GM08714 (cell line): ENCODE data around the gene PLCG2.
"Not testable (repeated sequence)": the region's sequence is repeated elsewhere in the genome, so short reads cannot be mapped to it uniquely, and the experiment has no call there.

Source experiments
- H3K4me3 ChIP-seq: fragments of 200-500 bp; sonication (Bioruptor generic); 2 replicates; pipeline ENCODE4 v1.5.1; 2014; ENCODE audit warnings: mild to moderate bottlenecking, low read length, inconsistent platforms
- ZNF274 ChIP-seq: IDR thresholded peaks from 2 replicates; pipeline ENCODE4 v1.6.1; 2012; ENCODE audit warnings: mild to moderate bottlenecking, low read depth, low read length

Gene PLCG2

DNA sequence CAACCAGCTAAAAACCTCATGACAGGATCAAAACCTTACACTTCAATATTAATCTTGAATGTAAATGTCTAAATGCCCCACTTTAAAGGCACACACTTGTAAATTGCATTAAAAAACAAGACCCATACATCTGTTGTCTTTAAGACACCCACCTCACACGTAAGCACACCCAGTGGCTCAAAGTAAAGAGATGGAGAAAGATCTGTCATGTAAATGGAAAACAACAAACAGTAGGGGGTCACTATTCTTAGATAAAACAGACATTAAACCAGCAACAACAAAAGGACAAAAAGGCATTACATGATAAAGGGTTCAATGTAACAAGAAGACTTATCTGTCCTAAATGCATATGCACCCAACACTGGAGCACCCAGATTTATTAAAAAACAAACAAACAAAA, 196.5 kb downstream of the PLCG2 start:
- no peak overlapping the region for H3K4me3 ChIP-seq
- TF ChIP-seq ZNF274: no peak

DNA sequence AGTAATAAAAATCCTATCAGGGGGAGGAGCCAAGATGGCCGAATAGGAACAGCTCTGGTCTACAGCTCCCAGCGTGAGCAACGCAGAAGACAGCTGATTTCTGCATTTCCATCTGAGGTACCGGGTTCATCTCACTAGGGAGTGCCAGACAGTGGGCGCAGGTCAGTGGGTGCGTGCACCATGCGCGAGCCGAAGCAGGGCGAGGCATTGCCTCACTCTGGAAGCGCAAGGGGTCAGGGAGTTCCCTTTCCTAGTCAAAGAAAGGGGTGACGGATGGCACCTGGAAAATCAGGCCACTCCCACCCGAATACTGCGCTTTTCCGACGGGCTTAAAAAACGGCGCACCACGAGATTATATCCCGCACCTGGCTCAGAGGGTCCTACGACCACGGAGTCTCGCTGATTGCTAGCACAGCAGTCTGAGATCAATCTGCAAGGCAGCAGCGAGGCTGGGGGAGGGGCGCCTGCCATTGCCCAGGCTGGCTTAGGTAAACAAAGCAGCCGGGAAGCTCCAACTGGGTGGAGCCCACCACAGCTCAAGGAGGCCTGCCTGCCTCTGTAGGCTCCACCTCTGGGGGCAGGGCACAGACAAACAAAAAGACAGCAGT, 198.3 kb downstream of the PLCG2 start:
- H3K4me3 ChIP-seq: not testable (repeated sequence)

DNA sequence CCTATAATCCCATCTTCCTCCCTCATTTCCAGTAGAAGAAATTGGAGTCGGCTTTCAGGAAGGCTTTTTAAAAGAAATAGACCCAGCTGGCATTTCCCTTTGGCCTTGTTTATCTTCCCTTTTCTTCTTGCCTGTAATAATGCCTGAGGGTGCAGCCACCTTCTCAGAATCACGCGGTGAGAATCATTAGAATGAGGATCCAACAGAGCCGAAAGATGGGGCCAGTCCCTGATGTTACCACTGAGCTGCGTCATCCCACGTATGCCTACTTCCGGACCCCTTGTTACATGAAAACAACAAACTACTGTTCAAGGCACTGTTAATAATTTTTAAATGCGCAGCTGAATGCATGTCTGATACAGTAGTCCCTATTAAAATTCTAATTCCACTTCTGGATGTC, 208.0 kb downstream of the PLCG2 start:
- H3K4me3 ChIP-seq: no peak overlapping the region
- TF ChIP-seq ZNF274: no peak

DNA sequence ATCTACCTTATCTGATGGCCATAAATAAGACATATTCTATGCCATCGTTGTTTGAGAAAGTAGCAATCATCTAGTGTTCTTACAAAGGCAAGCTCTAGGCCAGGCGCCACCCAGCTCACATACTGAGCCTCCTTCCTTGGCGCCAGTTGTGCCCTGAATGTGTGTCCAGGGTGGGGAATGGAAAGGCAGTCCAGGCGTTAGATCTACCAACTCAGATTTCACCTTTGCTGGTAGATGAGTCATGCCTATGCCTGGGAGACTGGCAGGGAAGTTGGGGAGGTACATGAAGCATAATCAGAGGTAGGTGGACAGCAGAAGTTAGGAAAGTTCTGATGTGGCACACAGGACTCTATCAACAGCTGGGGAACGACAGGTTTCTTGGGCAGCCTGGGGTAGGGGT, 208.6 kb downstream of the PLCG2 start:
- TF ChIP-seq ZNF274: no peak
- no peak overlapping the region for H3K4me3 ChIP-seq

DNA sequence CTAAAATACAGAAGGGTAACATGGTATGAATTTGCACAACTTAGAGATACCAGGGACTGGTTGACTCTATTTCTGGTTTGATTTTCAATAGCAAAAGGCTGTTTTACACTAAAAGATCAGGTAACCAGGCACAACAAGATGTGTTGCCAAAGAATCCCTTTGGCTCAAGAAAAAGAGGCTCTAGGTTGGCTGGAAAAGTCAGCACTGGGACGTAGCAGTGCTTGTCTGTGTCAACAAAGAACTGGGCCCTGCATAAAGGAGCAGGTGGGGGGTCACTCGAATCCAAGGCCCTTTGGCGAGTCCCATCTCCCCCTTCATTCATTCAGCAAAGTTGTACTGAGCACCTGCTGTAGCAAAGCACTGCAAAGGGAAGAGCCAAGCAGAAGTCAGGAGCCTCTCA, 213.8 kb downstream of the PLCG2 start:
- H3K4me3 ChIP-seq: no peak overlapping the region
- no peak for TF ChIP-seq ZNF274

DNA sequence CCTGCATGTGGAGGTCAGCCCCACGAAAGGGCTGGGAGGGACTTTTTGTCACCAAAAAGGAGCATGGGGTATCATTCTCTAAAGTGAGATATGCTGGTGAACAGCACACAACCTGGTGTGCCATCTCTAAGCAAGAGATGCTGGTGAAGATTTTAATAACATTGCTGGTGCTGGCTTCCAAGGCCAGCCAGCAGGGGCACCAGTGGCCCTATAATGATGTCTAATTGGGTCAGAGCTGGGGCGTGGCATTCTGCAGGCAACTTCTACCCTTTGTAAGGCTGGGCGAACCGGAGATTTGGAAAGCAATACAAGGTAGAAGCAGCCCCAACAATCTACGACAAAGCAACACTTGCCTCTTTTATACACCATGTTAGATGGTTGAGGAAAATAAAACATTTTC, 215.4 kb downstream of the PLCG2 start:
- no peak for TF ChIP-seq ZNF274
- no peak overlapping the region for H3K4me3 ChIP-seq

DNA sequence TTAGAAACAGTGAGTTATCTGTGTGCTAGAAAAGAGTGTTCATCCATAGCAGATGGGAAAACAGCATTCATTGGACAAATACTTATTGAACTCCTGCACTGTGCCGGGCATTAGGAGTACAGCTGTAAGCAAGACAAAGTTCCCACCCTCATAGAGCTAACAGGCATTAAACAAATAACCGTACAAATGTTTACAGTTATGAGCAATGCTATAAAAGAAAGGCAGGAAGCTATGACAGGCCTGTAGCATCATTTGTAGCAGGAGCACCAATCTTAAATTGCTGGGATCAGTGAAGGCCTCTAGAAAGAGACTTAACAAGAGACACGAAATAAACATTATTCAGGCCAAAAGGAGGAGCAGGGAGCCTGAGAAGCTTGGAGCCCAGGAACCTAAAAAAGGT, 216.6 kb downstream of the PLCG2 start:
- no peak overlapping the region for H3K4me3 ChIP-seq
- TF ChIP-seq ZNF274: no peak

DNA sequence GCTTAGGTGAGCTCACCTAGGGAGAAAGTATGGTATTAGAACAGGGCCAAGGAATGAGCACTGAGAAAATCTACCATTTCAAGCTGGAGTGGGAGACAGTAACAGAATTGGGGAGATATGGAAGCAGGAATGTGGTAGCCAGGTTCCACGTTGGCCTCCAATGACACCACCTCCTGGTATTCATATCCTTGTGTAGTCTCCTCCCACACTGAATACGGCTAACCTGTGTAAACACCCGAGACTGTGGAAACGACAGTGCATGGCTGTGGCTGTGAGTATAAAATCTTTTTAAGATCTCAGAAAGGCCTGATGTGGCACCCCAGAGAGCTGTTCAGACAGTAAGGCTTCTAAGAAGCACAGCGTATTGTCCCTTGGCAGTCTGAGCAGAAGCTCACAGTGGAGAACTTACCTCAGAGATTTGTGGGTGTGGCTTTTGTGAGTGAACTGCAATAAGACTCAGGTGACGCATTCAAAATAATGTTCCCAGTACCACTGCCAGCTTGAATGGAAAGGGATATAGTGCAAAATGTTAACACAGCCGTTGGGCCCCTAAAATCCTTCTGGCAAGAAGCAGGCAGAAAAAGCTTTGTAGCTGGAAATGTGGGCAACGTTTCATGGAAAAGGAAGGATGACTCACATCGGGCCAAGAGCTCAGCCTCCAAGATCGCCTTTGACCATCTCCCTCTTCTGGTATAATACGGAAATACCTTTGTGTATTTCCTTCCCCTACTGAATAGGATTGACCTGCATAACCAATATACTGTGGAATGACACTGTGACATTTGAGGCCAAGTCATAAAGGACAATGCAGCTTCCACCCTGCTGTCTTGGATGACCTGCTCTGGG, 217.8 kb downstream of the PLCG2 start:
- no peak for TF ChIP-seq ZNF274
- H3K4me3 ChIP-seq: no peak overlapping the region

DNA sequence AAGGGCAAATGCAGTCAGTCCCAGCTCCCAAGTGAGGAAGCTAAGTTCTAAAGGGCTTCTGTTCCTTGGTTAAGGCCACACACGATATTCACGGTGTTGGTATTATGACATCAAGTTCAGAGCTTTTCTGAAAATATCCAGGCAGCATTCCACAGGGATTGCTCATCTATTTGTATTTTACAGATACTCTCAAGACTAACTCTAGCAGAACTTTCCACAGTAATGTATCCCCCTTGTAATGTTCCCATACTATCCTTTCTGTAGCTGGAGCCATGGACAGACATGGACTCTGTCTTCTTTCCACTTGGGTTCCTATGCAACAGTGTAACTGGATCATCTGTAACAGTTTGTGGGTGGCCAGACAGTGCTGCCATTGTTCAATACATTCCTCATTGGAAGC, 218.6 kb downstream of the PLCG2 start:
- H3K4me3 ChIP-seq: no peak overlapping the region
- no peak for TF ChIP-seq ZNF274

DNA sequence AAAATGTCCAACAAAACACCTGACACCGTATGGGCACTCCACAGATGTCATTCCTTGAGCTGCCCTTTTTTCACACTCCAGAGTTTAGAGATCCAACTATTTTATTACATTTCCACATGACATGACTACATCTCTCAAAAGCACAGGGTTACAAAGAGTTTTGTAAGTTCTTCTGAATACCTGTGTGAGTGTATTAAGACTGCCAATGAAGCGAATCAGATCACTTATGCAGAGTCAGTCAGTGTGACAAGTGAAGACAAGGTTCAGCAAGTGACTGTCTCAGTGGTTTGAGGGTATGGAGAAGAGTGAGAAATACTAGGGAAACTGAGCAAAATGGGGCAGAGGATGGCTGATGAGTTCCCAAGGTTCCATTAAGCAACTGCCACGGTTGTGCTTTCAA, 223.7 kb downstream of the PLCG2 start:
- TF ChIP-seq ZNF274: no peak
- no peak overlapping the region for H3K4me3 ChIP-seq

DNA sequence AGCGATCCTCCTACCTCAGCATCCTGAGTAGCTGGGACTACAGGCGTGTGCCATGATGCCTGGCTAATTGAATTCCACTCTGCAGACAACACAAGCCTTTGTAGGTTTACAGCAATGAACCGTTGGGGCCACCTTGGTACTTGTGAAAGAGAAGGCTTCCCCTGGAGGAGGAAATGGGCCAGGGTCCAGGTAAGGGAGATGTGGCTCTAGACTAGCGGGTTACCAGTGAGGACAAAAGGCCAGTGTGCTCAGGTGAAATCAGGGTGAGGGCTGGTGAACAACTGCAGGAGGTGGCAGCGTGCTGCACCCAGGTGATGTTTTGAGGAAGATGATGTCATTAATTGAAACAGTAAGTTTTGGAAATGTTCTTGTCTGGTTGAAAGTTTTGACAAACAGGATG, 225.5 kb downstream of the PLCG2 start:
- no peak for TF ChIP-seq ZNF274
- H3K4me3 ChIP-seq: no peak overlapping the region

DNA sequence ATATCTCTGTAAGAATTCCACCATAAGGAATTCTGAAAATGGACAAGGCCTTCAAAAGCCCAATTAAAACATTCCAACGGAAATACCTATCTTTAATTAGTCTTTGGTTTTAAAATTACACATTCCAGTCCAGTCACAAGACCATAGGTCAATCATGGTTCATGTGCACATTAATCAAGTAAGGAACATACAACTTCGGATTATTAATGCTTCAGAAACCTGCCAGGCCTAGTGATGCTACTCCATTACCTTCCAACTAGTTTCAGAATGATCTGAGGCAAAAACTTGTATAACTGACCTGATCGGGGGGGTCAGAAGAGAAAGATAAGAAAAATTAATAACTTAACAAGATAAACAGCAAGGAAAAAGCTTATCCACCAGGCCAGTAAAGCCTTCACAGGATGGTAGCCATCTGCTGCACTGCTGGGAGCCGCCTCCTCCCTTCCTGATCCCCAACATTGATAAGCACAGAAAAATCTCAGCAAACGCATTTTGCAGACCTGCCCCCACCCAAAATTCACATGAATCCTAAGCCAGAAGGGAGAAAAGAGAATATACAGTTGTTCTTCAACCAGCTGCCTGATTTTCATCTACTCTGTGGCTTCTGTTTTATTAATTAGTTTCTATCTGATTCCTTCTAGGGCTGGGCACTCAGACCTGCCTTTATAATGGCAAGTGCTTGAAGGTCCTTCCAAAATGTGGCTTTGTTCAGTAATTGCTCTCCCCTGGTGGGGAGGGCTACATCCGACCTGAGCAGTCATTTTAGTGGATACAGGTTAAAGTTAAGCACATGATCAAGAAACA, 226.1 kb downstream of the PLCG2 start:
- no peak overlapping the region for H3K4me3 ChIP-seq
- no peak for TF ChIP-seq ZNF274

DNA sequence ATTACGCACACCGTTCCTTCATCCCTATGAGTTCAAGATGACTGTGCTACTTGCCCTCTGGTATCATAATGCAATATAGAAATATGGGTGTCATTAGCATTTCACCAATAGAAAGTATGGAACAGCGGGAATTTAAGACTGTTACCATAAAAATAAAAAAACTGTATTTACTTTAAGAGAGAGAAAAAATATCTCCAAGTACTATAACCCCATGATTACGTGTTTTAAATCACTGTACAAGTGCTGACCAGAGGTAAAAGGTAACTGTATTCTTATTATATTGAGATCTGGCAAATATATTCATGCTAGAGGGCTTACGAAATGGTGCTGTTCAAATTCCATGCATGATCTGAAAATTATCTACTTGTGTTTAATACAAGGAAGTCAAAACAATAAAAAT, 226.9 kb downstream of the PLCG2 start:
- no peak overlapping the region for H3K4me3 ChIP-seq
- no peak for TF ChIP-seq ZNF274

DNA sequence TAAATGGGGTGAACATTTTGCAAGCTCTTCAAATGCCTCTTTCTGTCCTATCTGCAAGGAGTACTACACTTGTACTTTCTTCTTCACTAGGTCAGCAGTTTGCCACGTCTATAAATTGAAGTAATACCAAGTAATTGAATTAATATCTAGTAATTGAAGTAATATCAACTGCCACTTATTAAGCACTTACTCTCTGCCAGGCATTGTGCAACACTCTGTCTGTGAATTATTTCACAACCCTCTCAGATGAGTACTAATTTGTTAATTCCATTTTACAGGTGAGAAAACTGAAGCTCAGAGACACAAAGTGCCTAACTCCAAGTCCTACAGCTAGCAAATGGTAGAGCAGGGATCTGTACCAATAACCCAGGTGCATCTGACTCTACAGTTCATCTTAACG, 228.1 kb downstream of the PLCG2 start:
- TF ChIP-seq ZNF274: no peak
- no peak overlapping the region for H3K4me3 ChIP-seq
